Coronary artery (tissue), 2 donors: ENCODE results near the gene TANC1.
A peak's percentile ranks its signal among the peaks of the same experiment; 100 is the strongest.

Experiments used
- DNase-seq: peaks from one replicate; pipeline ENCODE4 v3.0.0-alpha.2; 2017; ENCODE audit warnings: low spot score
- H3K27ac ChIP-seq, 2 donors: fragments of 200-600 bp; sonication (generic); one replicate each; pipeline ENCODE4 v1.5.1; 2016 to 2019
- H3K4me3 ChIP-seq: fragments of 200-600 bp; sonication (generic); 2 replicates; pipeline ENCODE4 v1.5.1; 2016; ENCODE audit warnings: mild to moderate bottlenecking, moderate library complexity
- CTCF ChIP-seq: fragments of 200-600 bp; sonication (generic); IDR thresholded peaks from one replicate; pipeline ENCODE4 v1.5.1; 2019; ENCODE audit warnings: antibody characterized with exemption

Gene TANC1

DNA sequence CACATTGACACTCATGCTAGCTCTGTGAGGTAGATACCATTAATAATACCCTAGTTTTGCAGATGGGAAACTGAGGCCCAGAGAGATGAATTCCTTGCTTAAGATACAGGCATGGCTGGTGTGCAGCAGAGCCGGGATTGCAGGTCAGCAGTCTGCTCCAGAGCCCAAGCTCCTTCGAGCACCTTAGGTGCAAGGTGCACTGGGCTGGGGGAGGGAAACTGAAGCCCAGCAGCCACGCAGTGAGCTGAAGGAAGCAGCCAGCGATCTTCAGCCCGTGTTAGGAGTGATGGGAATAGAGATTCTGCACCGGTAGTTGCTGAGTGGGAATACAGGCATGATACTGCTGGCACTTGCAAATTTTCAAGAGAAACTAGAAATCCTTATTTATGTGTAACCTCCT is 50.6 kb downstream of the TANC1 start:
- no peak for TF ChIP-seq CTCF
- no peak overlapping the region for H3K27ac ChIP-seq
- no peak for DNase-seq
- H3K4me3 ChIP-seq: no peak overlapping the region

DNA sequence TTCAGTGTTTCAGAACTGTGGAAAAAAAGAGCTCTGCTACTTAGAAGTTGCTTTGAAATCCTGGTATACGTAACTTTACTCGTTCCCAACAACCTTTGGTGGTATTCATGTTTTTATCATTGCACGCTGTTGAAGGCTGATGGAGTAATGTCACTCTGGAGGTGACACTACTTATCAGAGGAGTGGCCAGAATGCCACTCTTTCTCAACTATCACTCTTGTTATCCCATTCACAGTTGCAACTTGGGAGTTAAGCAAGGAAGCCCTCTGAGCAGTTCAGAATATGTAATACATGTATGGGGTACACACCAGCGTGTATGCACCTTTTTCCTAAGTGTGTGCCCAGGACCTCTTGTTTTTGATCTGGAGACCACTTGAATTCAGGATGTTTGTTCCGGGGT is 53.6 kb downstream of the TANC1 start:
- no peak for DNase-seq
- H3K4me3 ChIP-seq: no peak overlapping the region
- no peak for TF ChIP-seq CTCF
- H3K27ac ChIP-seq: no peak overlapping the region

DNA sequence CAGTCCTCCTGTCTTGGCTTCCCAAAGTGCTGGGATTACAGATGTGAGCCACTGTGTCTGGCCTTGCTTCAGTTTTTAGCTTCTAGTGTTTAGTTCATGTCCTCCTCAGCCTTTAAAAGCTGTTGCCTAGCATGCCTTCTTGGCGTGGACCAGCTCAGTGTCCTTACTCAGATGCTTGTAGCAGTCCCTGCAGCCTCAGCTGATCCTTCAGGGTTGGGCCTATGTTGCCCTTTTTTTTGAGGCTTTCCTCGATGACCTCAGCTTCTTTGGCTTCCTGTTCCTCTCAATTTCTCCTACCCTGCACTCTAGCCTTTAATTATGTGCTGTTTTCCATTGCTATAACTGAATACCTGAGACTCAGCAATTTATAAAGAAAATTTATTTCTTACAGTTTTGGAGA is 57.7 kb downstream of the TANC1 start:
- H3K27ac ChIP-seq: no peak overlapping the region
- no peak for DNase-seq
- TF ChIP-seq CTCF: no peak
- no peak overlapping the region for H3K4me3 ChIP-seq

GRCh38 chr2:159028776-159029175 is 60.3 kb downstream of the TANC1 start:
- H3K4me3 ChIP-seq: no peak overlapping the region
- H3K27ac ChIP-seq: no peak overlapping the region
- no peak for DNase-seq
- TF ChIP-seq CTCF: no peak

GRCh38 chr2:159029936-159030335 is 61.5 kb downstream of the TANC1 start:
- no peak overlapping the region for H3K4me3 ChIP-seq
- peak overlapping the region; percentile 77 to 89 for H3K27ac ChIP-seq
- DNase-seq: no peak
- no peak for TF ChIP-seq CTCF

GRCh38 chr2:159030674-159031380 is 62.4 kb downstream of the TANC1 start:
- Histone ChIP-seq H3K27ac (peak overlapping the region; percentile 77 to 89), H3K4me3 (peak overlapping the region; percentile 26)
- TF ChIP-seq CTCF: no peak
- DNase-seq: no peak

GRCh38 chr2:159032146-159032545 is 63.7 kb downstream of the TANC1 start:
- TF ChIP-seq CTCF: no peak
- Histone ChIP-seq H3K27ac (peak overlapping the region; percentile 28 to 77), H3K4me3 (no peak overlapping the region)
- no peak for DNase-seq
